GM12878 (cell line): ENCODE results near the gene TMED5. TPM values are rescaled to one million over a fixed set of nuclear protein-coding genes. Genes with fewer than 3 reads are reported as not detected.

ENCODE experiments used
- ATAC-seq: fragments of 200-7000 bp; cut with Tn5 transposase; 3 replicates; pipeline ENCODE4 v1.9.1; 2020; ENCODE audit warnings: mild to moderate bottlenecking, moderate library complexity
- BruUV-seq: library from RNA; stranded (reverse); fragments of 400-500 nt; replicated peaks from 2 replicates; lab custom pipeline; 2021; lab: Mats Ljungman, UMichigan
- CTCF ChIA-PET: fragments of 300-600 bp; sonication (Branson Sonifier 250); formaldehyde crosslinking; extraction: SDS; loops from one replicate; lab custom pipeline; 2021; ENCODE audit warnings: inconsistent platforms; lab: Yijun Ruan, JAX
- POLR2A ChIA-PET: fragments of 350-600 bp; formaldehyde crosslinking; extraction: SDS; loops from one replicate; lab custom pipeline; 2021; ENCODE audit warnings: inconsistent platforms; lab: Charles Lee
- RAD21 ChIA-PET: fragments of 300-600 bp; sonication (Branson Sonifier 250); formaldehyde crosslinking; loops from one replicate; lab custom pipeline; 2023; ENCODE audit warnings: antibody characterized with exemption; ENCODE audit not compliant: unreplicated experiment; lab: Charles Lee
- SMC1A ChIA-PET: fragments of 300-600 bp; sonication (Branson Sonifier 250); formaldehyde crosslinking; loops from one replicate; lab custom pipeline; 2023; ENCODE audit not compliant: unreplicated experiment, uncharacterized antibody; lab: Charles Lee
- DNase-seq: peaks from one replicate; pipeline ENCODE4 v3.0.0-alpha.2; 2011; ENCODE audit warnings: low read depth, low spot score
- FAIRE-seq: peaks from 3 replicates; lab custom pipeline; 2011; peaks lifted over from hg19 to GRCh38; lab: Jason Lieb, UNC
- H2AFZ ChIP-seq: 2 replicates; pipeline ENCODE4 v1.6.0; 2011; ENCODE audit warnings: low read depth, low read length, control low read depth; ENCODE audit not compliant: control insufficient read depth
- H3K27ac ChIP-seq: 2 replicates; pipeline ENCODE4 v1.5.1; 2011; ENCODE audit warnings: control low read depth; ENCODE audit not compliant: control insufficient read depth, insufficient read depth
- H3K27me3 ChIP-seq, 2 experiments: replicated peaks in 1 of 2; 2 replicates each; pipeline versions ENCODE4 v1.6.0 to v1.6.1; 2011; ENCODE audit warnings: low read length in 1 of 2; ENCODE audit not compliant: control insufficient read depth in 2 of 2, insufficient read depth in 2 of 2
- H3K36me3 ChIP-seq, 2 experiments: 2 replicates each; pipeline ENCODE4 v1.5.1; 2011; ENCODE audit warnings: low read length in 1 of 2; ENCODE audit not compliant: control insufficient read depth in 2 of 2, insufficient read depth in 2 of 2
- H3K4me1 ChIP-seq: 2 replicates; pipeline ENCODE4 v1.6.1; 2011; ENCODE audit warnings: mild to moderate bottlenecking, low read length, moderate library complexity, mixed read lengths; ENCODE audit not compliant: control insufficient read depth, insufficient read depth
- H3K4me2 ChIP-seq: 2 replicates; pipeline ENCODE4 v1.6.0; 2011; ENCODE audit warnings: control low read depth; ENCODE audit not compliant: control insufficient read depth, insufficient read depth
- H3K4me3 ChIP-seq: fragments of 200-600 bp; sonication (generic); 2 replicates; pipeline ENCODE4 v1.5.1; 2016
- H3K79me2 ChIP-seq: 2 replicates; pipeline ENCODE4 v1.6.0; 2011; ENCODE audit warnings: low read length; ENCODE audit not compliant: control insufficient read depth, insufficient read depth
- H3K9ac ChIP-seq: 2 replicates; pipeline ENCODE4 v1.8.0; 2011; ENCODE audit warnings: low read length, control low read depth, mixed read lengths; ENCODE audit not compliant: control insufficient read depth, insufficient read depth
- H3K9me3 ChIP-seq: replicated peaks from 3 replicates; pipeline ENCODE4 v1.5.1; 2011; ENCODE audit warnings: mild to moderate bottlenecking, low read length; ENCODE audit not compliant: control insufficient read depth, insufficient read depth
- H4K20me1 ChIP-seq: 2 replicates; pipeline ENCODE4 v1.6.0; 2011; ENCODE audit not compliant: control insufficient read depth, insufficient read depth
- CHD1 ChIP-seq: IDR thresholded peaks from 2 replicates; pipeline ENCODE4 v1.6.1; 2012; ENCODE audit warnings: low read depth, low read length, improper control_type of control experiment
- IRF4 ChIP-seq: IDR thresholded peaks from 2 replicates; pipeline ENCODE4 v1.6.1; 2011; ENCODE audit warnings: low read depth, low read length
- SREBF2 ChIP-seq: IDR thresholded peaks from 2 replicates; pipeline ENCODE4 v1.6.1; 2012; ENCODE audit warnings: mild to moderate bottlenecking, low read length
- ZSCAN29 ChIP-seq: fragments of 450-650 bp; IDR thresholded peaks from 2 replicates; pipeline ENCODE4 v1.6.1; 2017; ENCODE audit warnings: mild to moderate bottlenecking, moderate library complexity
- WGBS: methylation state at CpG from one replicate; pipeline ENCODE4 v1.1.6; 2016; ENCODE audit warnings: low lambda C conversion rate; ENCODE audit not compliant: insufficient replicate concordance, insufficient coverage; ENCODE audit errors: missing lambda C conversion rate; 5-methylcytosine and 5-hydroxymethylcytosine counted together
- in situ Hi-C: fragments of 300-500 bp; cut with MboI; formaldehyde crosslinking; loops from 9 replicates; pipeline ENCODE4 v1.14.3; 2018; ENCODE audit warnings: mixed read lengths
- intact Hi-C: fragments of 100-400 bp; cut with micrococcal nuclease; formaldehyde crosslinking; loops from one replicate; pipeline ENCODE4 v1.14.2; 2022; ENCODE audit not compliant: unreplicated experiment
- polyA plus RNA-seq, 11 experiments: library from polyadenylated mRNA; depleted of rRNA in 4 of 11; unstranded in 6 of 11; stranded (reverse) in 5 of 11; fragments of >200 nt; fragmentation: Nextera tagmentation in 4 of 11; fragmentation: Illumina TruSeq in 1 of 11; extraction: Ambion mirVana in 4 of 11; extraction: Trizol in 1 of 11; gene quantifications; 1 replicate in 1 of 11; 2 replicates in 10 of 11; pipeline versions ENCODE4 v1.2.1 to v1.2.3, GENCODE V29; 2011 to 2016; ENCODE audit warnings: inconsistent platforms in 2 of 11, missing spikeins in 2 of 11, low read depth in 1 of 11
- total RNA-seq, 4 experiments: library from RNA; depleted of rRNA in 3 of 4; stranded (reverse); fragments of >200 nt in 3 of 4; fragmentation: Illumina TruSeq in 1 of 4; extraction: Trizol in 1 of 4; gene quantifications; 2 replicates each; pipeline versions ENCODE4 v1.2.1 to v1.2.3, GENCODE V29; 2013 to 2021

Gene TMED5
- total and polyA plus RNA-seq, 10 of the 15 experiments (the other 5 are each of a cell fraction or from before 2014, with no cell fraction given), result 18.5 to 80.6 (median 54.0) TPM

- no TSS peak for BruUV-seq
- no peak for ATAC-seq
- no peak for TF ChIP-seq IRF4
- ChIA-PET SMC1A (interaction anchor here (0.8 to 1.7 kb wide), 3 partner anchors 9 to 25 kb away, joined by 3 to 6 read pairs (median 3); no protein-coding TSS in a partner anchor), CTCF (interaction anchor here (0.6 to 0.9 kb wide), 2 partner anchors 153 to 438 kb away, joined by 3 read pairs; no protein-coding TSS in a partner anchor), RAD21 (no interaction called here), POLR2A (no interaction called here)
- no peak overlapping the region for H3K4me2 ChIP-seq
- no peak for DNase-seq
- H3K9ac ChIP-seq, result no peak overlapping the region
- WGBS, result 96% methylated on average over 2 of the region's 2 CpGs
- no peak overlapping the region for H2AFZ ChIP-seq
- H3K4me3 ChIP-seq, result no peak overlapping the region
- H3K36me3 ChIP-seq, result peaks cover 2 to 20% of the 10 kb centered on the region in 2 experiments; a peak in 3 of 4 replicates
- H3K27me3 ChIP-seq, result no peaks in the 10 kb centered on the region
- peaks cover 4% of the 10 kb centered on the region; the same call in 1 of the 2 replicates for H3K4me1 ChIP-seq
- H3K79me2 ChIP-seq, result no peaks in the 10 kb centered on the region
- no peaks in the 10 kb centered on the region for H4K20me1 ChIP-seq
- H3K9me3 ChIP-seq, result no peaks in the 10 kb centered on the region; the same call in 2 of the 3 replicates
- H3K27ac ChIP-seq, result no peak overlapping the region
- no peak for FAIRE-seq
- in situ Hi-C loops (no loop called here), intact Hi-C loops (no loop called here)
Observed at GRCh38 chr1:93215322-93215721, 35.1 kb upstream of the TMED5 start.

DNA sequence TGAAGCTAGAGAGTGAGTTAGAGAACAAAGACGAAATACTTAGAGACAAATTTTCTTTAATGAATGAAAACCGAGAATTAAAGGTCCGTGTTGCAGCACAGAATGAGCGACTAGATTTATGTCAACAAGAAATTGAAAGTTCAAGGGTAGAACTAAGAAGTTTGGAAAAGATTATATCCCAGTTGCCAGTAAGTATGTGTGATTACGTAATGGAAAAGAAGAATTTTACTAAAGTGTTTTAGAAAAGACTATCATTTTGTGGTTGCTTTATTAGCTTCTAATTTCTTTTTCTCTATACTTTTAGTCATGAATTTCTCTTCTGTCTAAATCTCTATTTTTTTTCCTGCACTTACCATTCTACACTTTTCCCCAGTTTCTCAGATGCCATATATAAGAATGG is 27.0 kb upstream of the TMED5 start:
- Histone ChIP-seq H3K27ac (no peak overlapping the region), H3K4me3 (no peak overlapping the region), H2AFZ (no peak overlapping the region), H3K27me3 (no peaks in the 10 kb centered on the region), H3K79me2 (no peaks in the 10 kb centered on the region), H3K9me3 (no peaks in the 10 kb centered on the region), H3K4me1 (no peaks in the 10 kb centered on the region), H3K36me3 (no peaks in the 10 kb centered on the region; a peak in 2 of 4 replicates), H4K20me1 (no peaks in the 10 kb centered on the region), H3K9ac (no peak overlapping the region), H3K4me2 (no peak overlapping the region)
- intact Hi-C loops (no loop called here), in situ Hi-C loops (no loop called here)
- FAIRE-seq, result no peak
- POLR2A ChIA-PET, result no interaction called here
- CTCF ChIA-PET, result interaction anchor here (1.4 kb wide), 1 partner anchor 114 kb away, joined by 5 read pairs; no protein-coding TSS in a partner anchor
- TF ChIP-seq ZSCAN29, result no peak
- TF ChIP-seq CHD1, result no peak
- TF ChIP-seq SREBF2, result no peak
- DNase-seq, result no peak
- RAD21 ChIA-PET, result interaction anchor here (0.9 kb wide), 1 partner anchor 12 kb away, joined by 3 read pairs; no protein-coding TSS in a partner anchor
- 95% methylated on average over 5 of the region's 5 CpGs for WGBS
- no peak for ATAC-seq
- no TSS peak for BruUV-seq
- SMC1A ChIA-PET, result no interaction called here
